ENCODE results near the gene TBC1D1. TPM values are rescaled to one million over a fixed set of nuclear protein-coding genes. Genes with fewer than 3 reads are reported as not detected.
A peak's percentile ranks its signal among the peaks of the same experiment; 100 is the strongest.

Gene TBC1D1
- total and polyA plus RNA-seq, 8 donors, result 16.2 to 41.0 (median 24.6) TPM

DNA sequence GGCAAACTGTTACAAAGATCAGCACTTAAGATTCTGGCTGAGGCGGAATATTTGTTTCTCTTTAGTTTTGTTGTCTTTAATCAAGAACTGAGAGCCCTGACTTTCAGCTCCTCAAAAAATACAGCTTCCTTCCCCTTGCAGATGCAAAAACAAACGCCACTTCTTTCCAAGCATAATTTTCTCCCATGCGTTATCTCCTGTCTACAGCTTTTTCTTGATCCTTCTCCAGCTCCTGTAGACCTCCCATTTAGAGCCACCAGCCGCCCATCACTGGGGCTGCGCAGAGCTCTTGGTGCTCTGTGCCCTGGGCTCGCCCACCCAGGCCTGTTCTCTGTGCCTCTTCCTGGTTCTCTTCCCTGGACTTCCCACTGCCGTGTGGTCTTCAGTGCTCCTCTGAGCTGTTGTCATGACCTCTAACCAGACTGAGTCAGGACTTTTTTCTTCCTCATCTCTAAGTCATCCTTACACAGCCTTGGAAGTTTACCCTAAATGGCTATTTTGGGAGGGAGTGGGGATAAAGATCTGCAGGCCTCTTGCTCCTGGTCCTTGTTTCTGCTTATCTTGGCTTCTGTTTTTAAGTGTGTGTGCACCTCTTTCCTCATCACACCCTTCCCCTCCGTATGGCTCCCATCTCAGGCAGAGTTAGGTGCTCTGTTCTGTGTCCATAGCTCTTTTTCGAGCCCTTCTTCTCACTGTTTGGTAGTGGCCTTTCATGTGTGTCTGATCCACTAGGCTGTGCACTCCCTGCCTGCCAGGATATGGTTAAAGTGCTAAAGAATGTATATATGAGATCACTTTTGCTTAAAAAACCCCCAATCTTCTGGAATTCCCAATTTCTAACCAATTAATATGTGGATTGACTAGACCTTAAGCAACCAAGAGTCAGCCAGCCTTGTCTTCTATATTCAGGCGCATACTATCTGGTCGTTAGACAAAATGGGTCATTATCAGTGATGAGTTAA, 191.8 kb downstream of the TBC1D1 start:
- intact Hi-C loops (cut with DNase I), result loop anchor here in 1 of 3 donors (10.0 kb wide), 1 partner anchor 232 kb away; no protein-coding TSS in a partner anchor

DNA sequence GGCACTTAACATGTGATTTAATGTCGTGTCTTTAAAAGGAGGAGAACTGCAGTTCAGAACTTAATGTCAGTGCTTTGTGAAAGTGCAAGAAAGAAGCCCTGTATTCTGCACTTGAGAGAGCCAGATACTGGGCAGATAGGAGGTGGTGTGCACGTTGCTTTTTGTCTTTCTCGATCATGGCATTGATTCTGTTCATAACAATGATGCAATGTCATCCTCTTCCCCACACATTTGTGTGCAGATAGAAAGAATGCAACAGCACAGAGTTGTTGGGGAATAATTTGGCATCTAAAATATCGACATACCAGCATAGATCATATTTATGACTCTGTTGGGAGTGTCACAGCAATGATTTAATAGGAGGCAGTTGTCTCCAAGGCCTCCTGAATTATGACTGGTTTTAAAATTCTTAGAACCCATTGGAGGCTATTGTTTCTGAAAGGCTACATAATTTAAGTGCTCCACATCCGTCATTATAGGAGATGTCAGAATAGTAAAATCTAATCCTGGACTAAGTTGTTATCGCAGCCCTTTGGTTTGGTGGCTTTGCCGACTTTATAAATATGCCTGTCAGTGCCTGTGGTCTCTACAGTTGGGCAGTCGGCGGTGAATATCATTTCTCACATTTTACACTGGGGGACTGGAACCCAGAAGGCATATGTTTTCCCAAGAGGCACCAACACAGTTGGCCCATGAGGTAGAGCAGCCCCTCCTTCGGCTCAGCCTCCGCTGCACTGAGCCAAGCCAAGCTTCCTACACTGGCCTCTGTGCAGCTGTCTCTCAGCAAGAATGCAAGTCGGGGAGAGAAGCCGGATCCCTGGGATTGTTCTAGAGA, 194.2 kb downstream of the TBC1D1 start:
- Histone ChIP-seq H3K27me3 (no peaks in the 10 kb centered on the region), H3K4me1 (peaks cover 32 to 63% (median 48%) of the 10 kb centered on the region in 3 donors), H3K27ac (peak overlapping the region in 2 of 4 donors; percentile 10 to 73), H3K4me3 (no peak overlapping the region), H3K36me3 (no peaks in the 10 kb centered on the region), H3K9me3 (no peaks in the 10 kb centered on the region)
- peak in 1 of 4 donors; percentile 6 for ATAC-seq
- TF ChIP-seq CTCF (IDR thresholded peaks at IDR 0.05), result no peak
- DNase-seq, result no peak
- intact Hi-C loops (cut with DNase I), result loop anchor here in 1 of 3 donors (10.0 kb wide), 1 partner anchor 230 kb away; no protein-coding TSS in a partner anchor
- WGBS, 2 donors, result 59 to 62% methylated on average over 13 of the region's 13 CpGs
- FAIRE-seq, result no peak

More for the DNA sequence above, 191.8 kb downstream of the TBC1D1 start:
- peak overlapping the region in 2 of 4 donors; percentile 22 to 53 for H3K27ac ChIP-seq
- WGBS, 2 donors, result 77 to 88% methylated on average over 11 of the region's 11 CpGs
- H3K4me1 ChIP-seq, result peaks cover 21 to 50% (median 27%) of the 10 kb centered on the region in 3 donors
- no peaks in the 10 kb centered on the region for H3K27me3 ChIP-seq
- FAIRE-seq, result no peak
- TF ChIP-seq CTCF (IDR thresholded peaks at IDR 0.05), result no peak
- H3K9me3 ChIP-seq, result no peaks in the 10 kb centered on the region
- no peak overlapping the region for H3K4me3 ChIP-seq
- H3K36me3 ChIP-seq, result no peaks in the 10 kb centered on the region
- peak in 2 of 4 donors; percentile 14 to 41 for ATAC-seq
- DNase-seq, result no peak

DNA sequence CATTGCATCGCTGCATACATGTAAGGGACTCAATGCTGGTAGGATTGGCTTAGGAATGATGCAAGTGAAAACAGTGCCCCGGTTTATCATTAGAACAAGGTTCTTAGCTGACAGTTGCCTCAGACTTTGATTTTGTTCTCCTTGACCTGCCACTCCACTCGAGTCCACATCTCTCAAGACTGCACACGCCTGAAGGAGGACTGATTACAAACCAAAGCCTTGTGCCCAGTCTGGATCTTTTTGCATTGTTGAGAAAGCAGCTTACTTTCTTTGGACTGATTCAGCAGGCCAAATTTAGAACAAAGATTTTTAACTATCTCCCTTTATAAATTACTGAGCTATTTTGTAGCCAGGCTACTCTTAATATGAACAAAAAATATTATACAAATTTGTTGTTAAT, 194.9 kb downstream of the TBC1D1 start:
- peak overlapping the region in 3 of 4 donors; percentile 55 to 73 (median 64) for H3K27ac ChIP-seq
- ATAC-seq (peak in 1 of 4 donors; percentile 7), FAIRE-seq (no peak), DNase-seq (no peak)
- no peak for TF ChIP-seq CTCF (IDR thresholded peaks at IDR 0.05)
- peaks cover 38 to 63% (median 54%) of the 10 kb centered on the region in 3 donors for H3K4me1 ChIP-seq
- WGBS, 2 donors, result 42 to 44% methylated on average over 4 of the region's 4 CpGs
- H3K36me3 ChIP-seq, result no peaks in the 10 kb centered on the region
- H3K4me3 ChIP-seq, result no peak overlapping the region
- no peaks in the 10 kb centered on the region for H3K9me3 ChIP-seq
- H3K27me3 ChIP-seq, result no peaks in the 10 kb centered on the region
- intact Hi-C loops (cut with DNase I), result loop anchor here in 1 of 3 donors (10.0 kb wide), 1 partner anchor 229 kb away; no protein-coding TSS in a partner anchor

GRCh38 chr4:38086151-38086848, 195.4 kb downstream of the TBC1D1 start:
- Histone ChIP-seq H3K4me3 (no peak overlapping the region), H3K36me3 (no peaks in the 10 kb centered on the region), H3K27ac (peak overlapping the region; percentile 46 to 73 (median 60)), H3K9me3 (no peaks in the 10 kb centered on the region), H3K4me1 (peaks cover 38 to 66% (median 57%) of the 10 kb centered on the region in 3 donors), H3K27me3 (no peaks in the 10 kb centered on the region)
- DNase-seq (no peak), ATAC-seq (peak; percentile 16 to 25 (median 20)), FAIRE-seq (no peak)
- TF ChIP-seq CTCF (IDR thresholded peaks at IDR 0.05), result no peak
- intact Hi-C loops (cut with DNase I), result loop anchor here in 1 of 3 donors (10.0 kb wide), 1 partner anchor 229 kb away; no protein-coding TSS in a partner anchor
- 46 to 61% methylated on average over 9 of the region's 9 CpGs for WGBS, 2 donors

Data from pancreas (tissue), 10 donors.